Activated effector memory CD4-positive, alpha-beta T cell treated with anti-CD3 and anti-CD28 coated beads, Interleukin-2, amount 50 U/mL, for 16 hours (primary cell): ENCODE results near the gene AMELY.
"Not testable (repeated sequence)": the region's sequence is repeated elsewhere in the genome, so short reads cannot be mapped to it uniquely, and the experiment has no call there.

ENCODE experiments used
- DNase-seq: peaks from one replicate; pipeline ENCODE4 v3.0.0-alpha.2; 2020

AMELY gene, protein sequence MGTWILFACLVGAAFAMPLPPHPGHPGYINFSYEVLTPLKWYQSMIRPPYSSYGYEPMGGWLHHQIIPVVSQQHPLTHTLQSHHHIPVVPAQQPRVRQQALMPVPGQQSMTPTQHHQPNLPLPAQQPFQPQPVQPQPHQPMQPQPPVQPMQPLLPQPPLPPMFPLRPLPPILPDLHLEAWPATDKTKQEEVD

DNA sequence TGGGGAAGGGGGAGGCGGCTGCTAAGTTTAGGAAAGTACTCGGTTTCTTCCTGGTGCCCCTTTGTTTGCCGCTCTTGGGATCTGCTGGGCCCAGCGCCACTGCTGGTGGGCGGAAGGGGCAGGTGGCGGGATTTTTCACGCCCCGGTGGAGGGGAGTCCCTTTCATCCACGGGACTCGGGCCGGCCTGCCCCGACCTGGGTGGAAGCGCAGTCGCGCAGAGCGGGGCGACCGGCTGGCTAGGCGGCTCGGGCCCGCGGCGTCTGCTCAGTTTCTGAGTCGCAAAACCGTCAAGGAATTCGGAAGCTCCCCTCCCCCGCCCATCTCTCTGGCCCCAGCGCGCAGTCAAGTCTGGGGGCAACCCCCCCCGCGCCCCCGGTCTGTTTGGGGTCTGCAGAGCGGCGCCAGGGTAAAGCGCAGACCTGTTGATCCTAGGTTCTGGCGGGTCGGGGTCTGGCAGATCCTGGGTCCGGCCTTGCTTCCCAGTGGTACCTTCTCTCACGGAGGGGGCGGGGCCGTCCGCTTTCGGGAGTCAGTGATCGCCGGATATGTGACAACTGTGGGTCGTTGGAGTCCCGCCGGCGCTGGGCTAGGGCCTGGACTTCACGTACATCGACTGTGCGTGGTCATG lies at the start of gene AMELY:
Gene AMELY (minus strand): TSS at position 500 of the 629 bp plus-strand sequence. CDS start 39,144 bp downstream, outside the sequence.
- DNase-seq = no peak

DNA sequence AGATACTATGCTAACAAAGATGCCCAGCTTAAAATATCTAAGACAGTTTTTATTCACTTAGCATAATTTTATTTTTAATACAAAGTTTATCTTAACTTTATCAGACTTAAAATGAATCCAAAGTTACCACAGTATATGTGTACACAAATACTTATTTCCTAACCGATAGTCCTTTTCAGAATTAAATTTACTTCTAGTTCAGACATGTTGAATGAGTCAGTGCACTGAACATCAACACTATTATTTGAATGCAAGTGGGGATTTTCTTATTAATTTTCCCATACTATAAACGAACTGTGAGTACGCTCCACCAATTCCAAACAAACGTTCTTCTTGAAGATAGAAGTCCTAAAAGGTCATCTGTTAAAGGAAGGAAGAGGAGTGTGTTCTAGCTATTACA lies 38.4 kb upstream of the AMELY start:
- DNase-seq = no peak

DNA sequence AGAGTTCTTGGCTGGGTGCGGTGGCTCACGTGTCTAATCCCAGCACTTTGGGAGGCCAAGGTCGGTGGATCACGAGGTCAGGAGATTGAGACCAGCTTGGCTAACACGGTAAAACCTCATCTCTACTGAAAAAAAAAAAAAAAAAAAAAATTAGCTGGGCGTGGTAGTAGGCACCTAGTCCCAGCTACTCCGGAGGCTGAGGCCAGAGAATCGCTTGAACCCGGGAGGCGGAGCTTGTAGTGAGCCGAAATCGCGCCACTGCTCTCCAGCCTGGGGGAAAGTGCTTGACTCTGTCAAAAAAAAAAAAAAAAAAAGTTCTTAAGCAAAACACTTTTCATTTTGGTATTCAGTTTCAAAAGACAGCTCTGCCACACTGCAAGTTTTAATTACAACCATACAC lies 36.8 kb upstream of the AMELY start:
- no peak for DNase-seq

DNA sequence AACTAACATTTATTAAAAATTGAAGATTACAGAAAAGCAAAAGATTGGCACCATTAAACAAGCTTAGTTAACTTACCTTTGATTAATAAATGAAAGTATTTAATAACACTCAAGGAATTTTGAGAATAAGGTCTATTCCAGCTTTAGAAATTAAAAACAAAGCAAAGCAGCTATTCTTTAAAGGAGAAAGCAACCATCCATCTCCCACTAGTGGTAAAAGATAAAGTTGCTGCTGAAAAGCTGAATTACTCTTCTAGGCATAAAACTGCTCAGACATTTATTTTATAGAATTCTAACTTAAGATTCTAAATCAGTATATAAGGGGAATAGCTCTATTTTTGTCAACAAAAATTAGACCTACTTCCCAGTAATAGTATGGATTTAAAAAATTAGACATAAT lies 36.1 kb upstream of the AMELY start:
- DNase-seq = no peak

DNA sequence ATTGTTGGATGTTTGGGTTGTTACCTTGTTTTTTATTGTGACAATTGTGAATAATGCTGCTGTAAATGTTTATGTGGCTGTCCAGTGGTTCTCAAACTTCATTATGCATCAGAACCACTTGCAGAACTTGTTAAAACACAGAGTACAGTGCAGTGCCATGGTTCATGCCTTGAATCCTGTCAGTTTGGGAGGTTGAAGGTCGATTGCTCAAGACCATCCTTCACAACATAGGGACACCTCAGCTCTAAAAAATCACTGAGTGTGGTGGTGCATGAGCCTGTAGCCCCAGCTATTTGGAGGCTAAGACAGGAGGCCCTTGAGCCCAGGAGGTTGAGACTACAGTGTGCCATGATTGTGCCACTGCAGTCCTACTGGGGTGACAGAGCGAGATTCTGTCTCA lies 23.9 kb upstream of the AMELY start:
- DNase-seq = no peak

DNA sequence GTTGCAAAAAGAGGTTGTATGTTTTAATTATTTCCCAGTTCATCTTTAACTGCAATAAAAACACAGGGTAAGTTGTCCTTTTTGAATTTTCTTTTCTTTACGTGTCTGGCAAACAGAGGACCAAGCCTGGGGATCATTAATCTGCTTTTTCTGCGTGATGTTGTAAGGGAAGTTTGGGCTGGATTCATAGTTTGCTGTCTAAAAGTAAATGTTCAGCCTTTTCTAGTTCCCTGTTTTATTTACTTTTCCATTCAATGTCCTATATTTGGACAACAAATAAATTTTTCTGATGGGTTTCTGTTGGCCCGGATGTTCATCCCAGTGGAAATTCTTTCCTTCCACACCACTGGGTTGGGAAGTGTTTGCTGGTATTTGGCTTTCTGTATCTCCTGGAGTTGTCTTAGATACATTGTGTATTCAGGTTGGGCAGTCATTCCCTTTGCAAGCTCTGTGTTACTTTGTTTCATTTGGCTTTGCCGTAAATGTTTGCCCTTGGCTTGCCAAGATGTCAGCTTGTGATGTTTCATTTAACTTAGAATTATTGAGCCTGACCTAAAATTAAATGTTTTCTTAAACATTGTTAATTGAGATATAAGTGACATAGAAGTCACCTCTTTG lies 20.3 kb upstream of the AMELY start:
- no peak for DNase-seq

DNA sequence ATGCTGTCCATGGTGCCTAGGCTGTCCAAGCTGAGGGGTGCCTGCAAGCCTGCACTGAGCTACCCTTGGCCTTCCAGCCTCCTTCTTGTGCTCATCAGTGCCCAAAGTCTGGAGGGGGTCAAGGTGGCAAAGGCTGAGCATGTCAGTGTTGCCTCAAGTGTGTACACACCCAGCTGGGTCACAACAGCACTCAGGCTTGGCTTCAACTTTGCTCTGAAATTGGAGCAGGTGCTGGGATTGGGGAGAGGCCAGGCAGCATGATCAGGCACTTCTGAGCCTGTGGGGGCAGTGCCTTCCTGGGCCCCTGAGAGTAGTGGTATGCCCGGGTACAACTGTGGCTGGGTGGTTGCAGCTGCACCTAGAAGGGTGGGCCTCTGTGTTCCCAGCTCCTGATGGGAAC lies 17.7 kb upstream of the AMELY start:
- no peak for DNase-seq

DNA sequence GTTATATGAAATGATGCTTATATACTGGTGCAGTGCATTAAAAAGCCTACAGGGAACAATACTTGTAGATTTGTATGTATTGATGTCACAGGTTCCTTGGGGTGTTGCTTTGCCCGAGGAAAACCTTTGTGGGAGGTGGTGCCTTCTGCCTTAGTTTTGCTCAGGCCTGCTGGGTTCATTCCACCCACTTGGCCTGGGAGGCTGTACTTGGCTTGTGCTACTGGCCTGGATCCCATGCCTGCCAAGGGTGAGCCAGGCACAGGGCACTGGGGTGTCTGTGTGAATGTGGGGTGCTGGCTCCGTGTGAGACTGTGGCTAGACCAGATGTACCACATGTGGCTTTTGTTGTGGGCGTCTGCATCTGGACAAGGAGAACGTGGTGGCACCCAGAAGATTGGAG lies 16.7 kb upstream of the AMELY start:
- DNase-seq = no peak

DNA sequence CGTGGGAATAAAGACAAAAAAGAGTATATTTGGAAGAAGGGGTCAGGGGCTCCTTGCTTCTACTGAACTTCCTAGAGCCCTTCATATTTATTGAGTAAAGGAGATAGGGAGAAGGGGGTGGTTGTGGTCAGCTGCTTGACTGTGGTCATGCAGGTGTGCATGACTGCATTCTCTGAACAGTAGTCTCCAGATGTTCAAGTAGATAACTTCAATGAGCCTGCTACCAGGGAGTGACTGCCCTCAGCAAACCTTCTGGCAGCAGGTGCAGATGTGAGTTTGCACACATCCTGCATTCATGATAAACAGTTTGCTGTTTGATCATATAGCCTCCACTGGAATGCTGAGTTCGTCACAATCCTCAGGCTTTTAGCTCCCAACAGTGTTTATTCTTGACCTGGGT lies 9.5 kb upstream of the AMELY start:
- DNase-seq = no peak

DNA sequence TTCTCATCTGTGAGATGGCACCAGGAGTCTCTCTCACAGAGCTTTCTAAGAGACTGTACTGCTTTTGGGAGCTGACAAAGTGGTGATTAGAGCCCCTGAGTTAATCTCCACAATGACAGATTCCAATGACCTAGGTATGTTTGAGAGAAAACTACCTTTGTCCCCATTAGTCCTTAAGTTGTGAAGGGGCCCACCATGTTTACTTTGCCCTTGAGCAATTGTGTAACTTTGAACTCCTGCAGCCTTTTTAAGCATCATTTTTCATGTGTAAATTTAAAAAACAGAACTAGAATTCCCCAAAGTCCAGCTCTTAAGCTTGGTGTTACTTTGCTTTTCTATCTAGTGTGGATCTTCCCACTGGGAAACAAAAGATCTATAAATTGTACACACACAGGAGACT lies 1.8 kb upstream of the AMELY start:
- DNase-seq = no peak

DNA sequence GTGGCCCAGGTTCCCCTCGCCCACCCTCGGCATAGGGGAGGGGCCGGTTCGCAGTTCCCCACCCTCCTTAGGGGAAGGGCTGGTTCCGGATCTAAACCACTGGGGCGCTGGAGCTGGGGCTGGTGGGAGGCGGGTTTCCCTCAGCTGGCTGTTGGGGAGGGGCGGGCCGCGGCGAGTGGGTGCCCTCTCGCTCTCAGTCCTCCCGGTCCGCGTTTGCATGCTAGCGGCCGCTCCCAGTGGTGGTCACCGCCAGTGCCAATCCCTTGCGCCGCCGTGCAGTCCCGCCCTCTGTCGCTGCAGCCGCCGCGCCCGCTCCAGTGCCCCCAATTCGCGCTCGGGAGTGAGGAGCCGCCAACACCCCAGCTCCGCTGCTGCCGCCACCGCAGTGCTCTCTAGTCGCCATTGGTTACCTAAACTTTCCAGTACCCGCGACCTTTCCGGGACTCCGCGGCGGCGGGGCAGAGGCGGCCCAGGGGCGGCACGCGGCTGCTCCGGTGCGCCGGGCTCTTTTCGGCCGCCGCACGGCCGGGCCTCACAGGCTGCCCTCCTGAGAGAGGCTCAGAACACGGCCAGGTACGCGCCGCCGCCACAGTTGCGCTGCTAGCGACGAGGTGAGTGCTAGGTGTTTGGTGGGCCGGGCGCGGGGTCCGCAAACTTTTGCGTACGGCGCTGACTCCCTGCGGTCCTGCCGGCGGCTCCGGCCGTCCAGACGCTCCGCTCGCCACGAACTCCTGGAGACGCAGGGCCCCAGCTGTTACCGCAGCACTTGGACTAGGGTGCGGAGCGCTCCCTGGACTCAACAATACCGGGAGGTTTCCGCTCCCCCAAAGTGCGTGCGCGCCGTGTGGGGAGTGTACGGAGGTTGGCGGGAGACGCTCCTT lies 940 bp downstream of the AMELY start, which contains the start of gene TBL1Y:
Gene TBL1Y (plus strand): TSS at position 326 of the 881 bp plus-strand sequence. CDS start 114,388 bp downstream, outside the sequence.
- no peak for DNase-seq

DNA sequence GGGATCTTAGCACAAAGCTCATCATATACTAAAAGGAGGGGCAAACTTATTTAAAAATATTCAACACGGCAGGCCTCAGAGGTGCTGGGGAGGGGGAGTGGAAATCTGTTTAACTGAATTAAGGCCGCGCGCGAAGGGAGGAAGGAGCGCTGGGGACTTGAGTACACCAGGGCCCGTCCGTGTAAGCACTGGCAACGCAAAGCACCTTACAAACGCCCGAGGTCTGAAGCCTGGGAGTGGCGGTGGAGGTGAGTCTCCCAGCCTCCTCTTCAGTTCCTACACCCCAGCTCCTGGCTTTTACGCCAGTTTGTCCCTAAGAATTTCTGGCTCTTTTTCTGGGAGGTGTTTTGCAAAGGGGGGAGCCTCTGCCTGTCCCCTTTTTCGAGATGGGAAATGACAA lies 1.7 kb downstream of the AMELY start:
- DNase-seq = no peak

DNA sequence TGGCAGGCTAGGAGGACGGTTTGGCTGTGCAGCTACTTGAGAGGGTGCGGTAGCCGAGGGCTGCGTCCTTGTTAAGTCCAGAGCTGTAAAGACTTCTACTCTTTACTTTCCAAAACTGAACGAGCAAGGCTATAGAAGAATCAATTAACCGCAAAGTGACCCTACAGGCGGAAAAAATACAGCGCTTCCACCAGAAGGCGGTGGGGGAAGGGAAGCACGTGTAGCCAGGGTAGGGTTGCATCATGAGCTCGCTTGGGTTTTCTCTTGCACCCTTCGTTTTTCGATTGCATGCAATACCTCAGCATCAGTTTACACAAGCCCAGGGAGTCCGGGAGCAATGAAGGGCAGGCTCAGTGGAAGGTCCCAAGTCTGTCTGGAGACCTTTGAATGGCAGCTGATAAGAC lies 2.4 kb downstream of the AMELY start:
- no peak for DNase-seq

DNA sequence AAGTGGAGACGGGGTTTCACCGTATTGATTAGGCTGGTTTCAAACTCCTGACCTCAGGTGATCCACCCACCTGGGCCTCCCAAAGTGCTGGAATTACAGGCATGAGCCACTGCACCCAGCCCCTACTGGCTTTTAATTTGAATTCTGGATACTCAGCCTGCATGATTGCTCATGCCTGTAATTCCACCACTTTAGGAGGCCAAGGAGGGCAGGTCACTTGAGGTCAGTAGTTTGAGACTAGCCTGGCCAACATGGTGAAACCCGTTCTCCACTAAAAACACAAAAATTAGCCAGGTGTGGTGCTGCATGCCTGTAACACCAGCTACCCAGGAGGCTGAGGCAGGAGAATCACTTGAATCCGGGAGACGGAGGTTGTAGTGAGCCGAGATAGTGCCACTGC lies 3.5 kb downstream of the AMELY start:
- DNase-seq = not testable (repeated sequence)

DNA sequence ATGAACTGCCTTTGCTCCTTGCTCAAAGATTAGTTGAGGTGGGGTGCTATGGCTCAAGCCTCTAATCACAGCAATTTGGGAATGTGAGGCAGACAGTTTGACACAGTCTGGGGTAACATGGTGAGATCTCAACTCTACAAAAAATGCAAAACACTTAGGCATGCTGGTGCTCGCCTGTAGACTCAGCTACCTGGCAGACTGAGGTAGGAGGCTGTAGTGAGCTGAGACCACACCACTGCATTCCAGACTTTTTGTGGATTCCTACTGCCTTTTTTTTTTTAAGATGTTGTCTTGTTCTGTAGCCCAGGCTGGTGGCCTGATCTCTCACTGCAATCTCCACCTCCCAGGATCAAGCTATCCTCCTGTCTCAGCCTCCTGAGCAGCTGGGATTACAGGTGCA lies 4.0 kb downstream of the AMELY start:
- DNase-seq = no peak

DNA sequence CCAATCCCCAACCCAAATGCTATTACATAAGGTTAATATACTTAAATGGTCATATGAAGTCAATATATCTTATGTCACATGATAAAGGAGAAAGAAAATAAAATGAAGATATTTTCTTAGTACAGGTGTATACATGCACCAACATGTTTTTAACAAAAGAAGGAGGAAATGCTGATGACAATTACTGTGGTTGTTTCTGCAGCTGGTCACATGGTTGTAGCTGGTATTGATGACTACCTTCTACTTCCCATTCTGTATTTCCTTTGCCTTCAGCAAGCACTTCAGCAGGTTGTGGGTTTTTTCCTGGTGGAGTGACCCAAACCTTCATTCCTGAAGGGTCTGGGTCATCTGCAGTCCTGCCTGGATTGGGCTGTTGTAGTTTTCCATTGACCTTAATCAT lies 9.4 kb downstream of the AMELY start:
- DNase-seq = not testable (repeated sequence)

DNA sequence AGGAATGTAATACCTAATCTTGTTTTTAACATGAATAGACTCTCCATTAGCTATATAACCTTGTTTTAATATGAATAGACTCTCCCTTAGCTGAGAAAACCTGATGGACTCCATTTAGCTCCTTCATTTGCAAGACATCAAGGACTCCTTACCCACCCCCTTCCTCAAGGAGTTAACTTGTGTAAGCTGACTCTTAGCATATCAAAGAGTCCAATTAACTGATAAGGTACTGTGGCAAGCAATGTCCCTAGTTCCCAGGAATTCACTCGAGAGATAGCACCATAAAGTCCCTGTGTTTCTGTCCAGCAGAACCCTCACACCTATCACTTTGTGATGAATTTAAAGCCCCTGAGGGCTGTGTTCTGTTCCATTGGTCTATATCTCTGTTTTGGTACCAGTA lies 16.3 kb downstream of the AMELY start:
- DNase-seq = no peak

DNA sequence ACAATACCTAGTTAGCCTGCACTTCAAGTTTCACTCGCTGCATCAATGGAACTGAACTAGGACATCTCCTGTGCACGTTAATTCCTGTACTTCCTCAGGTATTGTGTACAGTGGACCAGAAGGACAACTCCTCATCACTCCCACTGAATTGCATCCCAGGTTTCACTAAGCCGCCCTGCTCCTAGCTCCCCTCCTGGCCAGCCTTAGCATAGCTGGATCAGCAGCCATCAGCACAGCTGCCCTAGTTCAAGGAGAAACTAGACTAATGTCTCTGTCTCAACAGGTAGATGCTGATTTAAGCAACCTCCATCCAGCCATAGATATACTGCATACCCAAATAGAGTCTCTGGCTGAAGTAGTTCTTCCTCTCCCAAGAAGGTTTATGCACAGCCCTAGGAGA lies 17.1 kb downstream of the AMELY start:
- no peak for DNase-seq

DNA sequence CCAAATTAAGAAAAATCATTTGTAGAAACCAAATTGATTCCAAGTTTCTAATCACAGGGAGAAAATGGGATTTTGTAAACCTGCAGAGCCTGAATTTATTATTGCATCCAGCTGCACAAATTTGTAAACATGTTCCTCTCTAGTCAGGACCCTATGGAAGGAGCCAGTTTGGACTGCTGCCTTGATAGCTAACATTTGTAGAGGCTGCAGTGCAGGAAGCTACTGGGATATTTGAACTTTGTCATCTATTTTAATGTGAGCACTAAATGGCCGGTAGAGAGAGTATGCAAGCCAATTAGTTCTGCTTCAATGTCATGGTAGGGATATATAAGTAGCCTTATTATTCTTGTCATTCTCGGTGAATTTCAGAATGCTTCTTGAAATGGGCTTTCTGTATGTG lies 62.2 kb downstream of the AMELY start:
- no peak for DNase-seq

DNA sequence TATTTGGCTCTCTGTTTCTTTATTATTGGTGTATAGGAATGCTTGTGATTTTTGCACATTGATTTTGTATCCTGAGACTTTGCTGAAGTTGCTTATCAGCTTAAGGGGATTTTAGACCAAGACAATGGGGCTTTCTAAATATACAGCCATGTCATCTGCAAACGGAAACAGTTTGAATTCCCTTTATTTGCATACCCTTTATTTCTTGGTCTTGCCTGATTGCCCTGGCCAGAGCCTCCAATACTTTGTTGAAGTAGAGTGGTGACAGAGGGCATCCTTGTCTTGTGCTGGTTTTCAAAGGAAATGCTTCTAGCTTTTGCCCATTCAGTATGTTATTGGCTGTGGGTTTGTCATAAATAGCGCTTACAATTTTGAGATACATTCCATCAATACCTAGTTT lies 68.9 kb downstream of the AMELY start:
- not testable (repeated sequence) for DNase-seq
